HL-60 (cell line): Measurements from ENCODE around the gene CRYBG2.

ENCODE experiments used
- GABPA ChIP-seq: IDR thresholded peaks from 2 replicates; pipeline ENCODE4 v1.6.1; 2012; ENCODE audit warnings: low read depth
- POLR2AphosphoS5 ChIP-seq: IDR thresholded peaks from 2 replicates; pipeline ENCODE4 v1.6.1; 2012; ENCODE audit warnings: low read depth
- TF ChIP-seq, protein P1 (sequence below): IDR thresholded peaks from one replicate; pipeline ENCODE4 v1.5.1; 2011; ENCODE audit warnings: low read length, control low read depth, inconsistent platforms; ENCODE audit not compliant: insufficient read depth
- TF ChIP-seq, protein P2 (sequence below): IDR thresholded peaks from 2 replicates; pipeline ENCODE4 v1.6.1; 2012; ENCODE audit warnings: low read depth; ENCODE audit not compliant: insufficient replicate concordance

DNA sequence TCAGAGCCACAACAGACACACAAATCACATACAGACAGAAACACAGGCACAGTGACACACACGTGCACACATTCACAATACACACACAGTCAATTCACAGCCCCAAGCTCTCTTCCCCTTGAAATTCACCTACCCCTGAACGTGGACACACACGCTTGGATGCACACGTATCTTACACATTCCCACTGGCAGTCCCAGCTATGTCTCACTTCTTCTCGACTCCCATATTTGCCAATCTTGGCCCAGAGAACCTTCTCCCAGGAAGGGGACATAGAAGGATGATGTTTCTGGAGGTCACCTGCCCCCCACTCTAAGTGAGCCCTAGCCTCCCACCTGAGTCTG lies 1.6 kb downstream of the CRYBG2 start:
- TF ChIP-seq, protein P1, sequence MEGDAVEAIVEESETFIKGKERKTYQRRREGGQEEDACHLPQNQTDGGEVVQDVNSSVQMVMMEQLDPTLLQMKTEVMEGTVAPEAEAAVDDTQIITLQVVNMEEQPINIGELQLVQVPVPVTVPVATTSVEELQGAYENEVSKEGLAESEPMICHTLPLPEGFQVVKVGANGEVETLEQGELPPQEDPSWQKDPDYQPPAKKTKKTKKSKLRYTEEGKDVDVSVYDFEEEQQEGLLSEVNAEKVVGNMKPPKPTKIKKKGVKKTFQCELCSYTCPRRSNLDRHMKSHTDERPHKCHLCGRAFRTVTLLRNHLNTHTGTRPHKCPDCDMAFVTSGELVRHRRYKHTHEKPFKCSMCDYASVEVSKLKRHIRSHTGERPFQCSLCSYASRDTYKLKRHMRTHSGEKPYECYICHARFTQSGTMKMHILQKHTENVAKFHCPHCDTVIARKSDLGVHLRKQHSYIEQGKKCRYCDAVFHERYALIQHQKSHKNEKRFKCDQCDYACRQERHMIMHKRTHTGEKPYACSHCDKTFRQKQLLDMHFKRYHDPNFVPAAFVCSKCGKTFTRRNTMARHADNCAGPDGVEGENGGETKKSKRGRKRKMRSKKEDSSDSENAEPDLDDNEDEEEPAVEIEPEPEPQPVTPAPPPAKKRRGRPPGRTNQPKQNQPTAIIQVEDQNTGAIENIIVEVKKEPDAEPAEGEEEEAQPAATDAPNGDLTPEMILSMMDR, result no peak
- TF ChIP-seq POLR2AphosphoS5 (no peak), GABPA (no peak)
- TF ChIP-seq, protein P2, sequence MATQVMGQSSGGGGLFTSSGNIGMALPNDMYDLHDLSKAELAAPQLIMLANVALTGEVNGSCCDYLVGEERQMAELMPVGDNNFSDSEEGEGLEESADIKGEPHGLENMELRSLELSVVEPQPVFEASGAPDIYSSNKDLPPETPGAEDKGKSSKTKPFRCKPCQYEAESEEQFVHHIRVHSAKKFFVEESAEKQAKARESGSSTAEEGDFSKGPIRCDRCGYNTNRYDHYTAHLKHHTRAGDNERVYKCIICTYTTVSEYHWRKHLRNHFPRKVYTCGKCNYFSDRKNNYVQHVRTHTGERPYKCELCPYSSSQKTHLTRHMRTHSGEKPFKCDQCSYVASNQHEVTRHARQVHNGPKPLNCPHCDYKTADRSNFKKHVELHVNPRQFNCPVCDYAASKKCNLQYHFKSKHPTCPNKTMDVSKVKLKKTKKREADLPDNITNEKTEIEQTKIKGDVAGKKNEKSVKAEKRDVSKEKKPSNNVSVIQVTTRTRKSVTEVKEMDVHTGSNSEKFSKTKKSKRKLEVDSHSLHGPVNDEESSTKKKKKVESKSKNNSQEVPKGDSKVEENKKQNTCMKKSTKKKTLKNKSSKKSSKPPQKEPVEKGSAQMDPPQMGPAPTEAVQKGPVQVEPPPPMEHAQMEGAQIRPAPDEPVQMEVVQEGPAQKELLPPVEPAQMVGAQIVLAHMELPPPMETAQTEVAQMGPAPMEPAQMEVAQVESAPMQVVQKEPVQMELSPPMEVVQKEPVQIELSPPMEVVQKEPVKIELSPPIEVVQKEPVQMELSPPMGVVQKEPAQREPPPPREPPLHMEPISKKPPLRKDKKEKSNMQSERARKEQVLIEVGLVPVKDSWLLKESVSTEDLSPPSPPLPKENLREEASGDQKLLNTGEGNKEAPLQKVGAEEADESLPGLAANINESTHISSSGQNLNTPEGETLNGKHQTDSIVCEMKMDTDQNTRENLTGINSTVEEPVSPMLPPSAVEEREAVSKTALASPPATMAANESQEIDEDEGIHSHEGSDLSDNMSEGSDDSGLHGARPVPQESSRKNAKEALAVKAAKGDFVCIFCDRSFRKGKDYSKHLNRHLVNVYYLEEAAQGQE, result no peak
